Activated CD4-positive, alpha-beta T cell treated with anti-CD3 and anti-CD28 coated beads for 48 hours (primary cell): ENCODE data around the gene PDLIM5.
"Not testable (repeated sequence)": the region's sequence is repeated elsewhere in the genome, so short reads cannot be mapped to it uniquely, and the experiment has no call there.

ENCODE experiments used
- DNase-seq: peaks from one replicate; pipeline ENCODE4 v3.0.0-alpha.2; 2020

PDLIM5 gene

DNA sequence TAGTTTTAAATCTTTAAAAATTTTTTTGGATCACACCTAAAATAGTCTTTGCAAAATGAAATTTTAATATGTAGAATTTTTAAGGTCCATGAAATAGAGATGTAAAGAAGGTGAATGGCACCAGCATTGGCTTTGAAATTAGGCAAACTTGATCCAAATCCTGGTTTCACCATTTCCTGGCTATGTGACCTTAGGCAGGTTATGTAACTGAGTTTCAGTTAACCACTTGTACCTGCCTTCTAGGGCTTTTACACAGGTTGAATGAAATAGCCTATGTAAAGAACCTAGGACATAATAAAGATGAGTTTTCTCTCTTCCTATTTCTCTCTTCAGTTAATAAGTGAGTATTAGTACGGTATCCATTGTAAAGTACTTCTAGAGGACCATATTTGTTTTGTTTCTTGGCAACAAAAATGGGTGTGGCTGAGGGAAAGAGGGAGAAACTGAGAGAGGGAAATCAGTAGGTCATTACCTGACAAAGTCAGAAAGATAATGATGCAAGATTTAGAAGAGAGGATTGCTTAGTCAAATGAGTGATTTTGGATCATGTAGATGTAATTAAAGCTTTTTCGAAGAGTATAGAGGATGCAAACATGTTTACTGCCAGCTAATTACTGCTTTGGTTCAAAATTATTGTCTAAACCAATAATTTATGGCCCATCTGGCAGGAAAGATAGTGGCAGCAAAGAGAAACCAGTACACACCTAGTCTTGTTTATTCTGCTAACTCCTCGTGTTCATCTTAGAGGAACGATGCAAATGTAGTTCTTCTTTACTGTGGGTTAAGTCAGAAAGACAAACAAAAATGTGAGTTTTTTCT is 81.9 kb downstream of the PDLIM5 start:
- DNase-seq = no peak

DNA sequence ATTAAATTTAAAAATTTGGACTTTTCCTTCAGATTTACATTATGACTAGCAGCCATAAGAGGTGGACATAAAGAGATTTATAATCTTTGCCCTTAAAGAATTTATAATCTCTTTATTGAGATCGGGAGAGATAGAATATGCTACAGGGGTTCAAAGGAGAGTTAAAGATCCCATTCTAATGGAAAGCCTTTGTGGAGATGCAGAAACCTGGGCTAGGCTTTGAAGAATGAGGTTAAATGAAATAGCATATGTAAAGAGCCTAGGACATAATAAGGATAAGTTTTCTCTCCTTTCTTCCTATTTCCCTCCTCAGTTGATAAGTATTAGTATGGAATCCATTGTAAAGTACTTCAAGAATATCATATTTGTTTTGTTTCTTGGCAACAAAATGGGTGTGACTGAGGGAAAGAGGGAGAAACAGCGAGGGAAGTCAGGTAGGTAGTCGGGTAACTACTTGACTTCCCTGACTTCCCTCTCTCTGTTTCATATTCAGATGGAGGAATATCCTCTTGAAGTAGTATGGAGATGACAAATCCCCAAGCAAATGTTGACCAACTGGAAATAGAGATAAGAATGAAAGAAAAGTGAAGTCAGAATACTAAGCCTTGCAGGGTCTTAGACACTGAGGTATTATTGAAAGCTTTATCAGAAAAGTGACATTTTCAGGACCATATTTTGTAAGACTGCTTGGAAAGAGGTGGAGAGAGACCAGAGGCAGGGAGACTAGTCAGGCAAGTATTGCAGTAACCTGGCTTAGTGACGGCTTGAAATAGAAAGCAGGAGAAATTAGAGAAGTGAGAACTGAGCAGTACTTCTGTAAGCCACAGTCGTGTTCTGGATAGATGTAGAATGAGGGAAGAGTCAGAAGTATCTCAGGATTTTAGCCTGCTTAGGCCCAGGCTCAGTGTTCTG is 82.9 kb downstream of the PDLIM5 start:
- no peak for DNase-seq

DNA sequence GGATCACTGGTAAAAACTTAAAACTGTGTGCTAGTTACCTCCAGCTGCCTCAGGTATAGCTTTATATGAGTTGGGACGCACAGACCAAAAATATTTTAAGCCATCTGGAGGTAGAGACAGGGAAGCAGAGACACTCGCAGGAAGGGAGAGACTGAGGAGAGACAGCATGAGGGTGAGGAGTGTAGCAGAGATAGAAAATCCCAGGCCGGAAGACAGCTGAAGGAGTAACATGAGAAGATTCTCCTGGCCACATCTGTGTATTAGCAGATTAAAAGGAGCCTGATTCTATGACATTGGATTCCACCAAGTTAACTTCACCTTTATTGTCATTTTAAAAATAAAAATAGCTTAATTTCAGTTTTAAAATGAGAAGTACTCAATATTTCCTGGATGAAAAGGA is 84.3 kb downstream of the PDLIM5 start:
- no peak for DNase-seq

DNA sequence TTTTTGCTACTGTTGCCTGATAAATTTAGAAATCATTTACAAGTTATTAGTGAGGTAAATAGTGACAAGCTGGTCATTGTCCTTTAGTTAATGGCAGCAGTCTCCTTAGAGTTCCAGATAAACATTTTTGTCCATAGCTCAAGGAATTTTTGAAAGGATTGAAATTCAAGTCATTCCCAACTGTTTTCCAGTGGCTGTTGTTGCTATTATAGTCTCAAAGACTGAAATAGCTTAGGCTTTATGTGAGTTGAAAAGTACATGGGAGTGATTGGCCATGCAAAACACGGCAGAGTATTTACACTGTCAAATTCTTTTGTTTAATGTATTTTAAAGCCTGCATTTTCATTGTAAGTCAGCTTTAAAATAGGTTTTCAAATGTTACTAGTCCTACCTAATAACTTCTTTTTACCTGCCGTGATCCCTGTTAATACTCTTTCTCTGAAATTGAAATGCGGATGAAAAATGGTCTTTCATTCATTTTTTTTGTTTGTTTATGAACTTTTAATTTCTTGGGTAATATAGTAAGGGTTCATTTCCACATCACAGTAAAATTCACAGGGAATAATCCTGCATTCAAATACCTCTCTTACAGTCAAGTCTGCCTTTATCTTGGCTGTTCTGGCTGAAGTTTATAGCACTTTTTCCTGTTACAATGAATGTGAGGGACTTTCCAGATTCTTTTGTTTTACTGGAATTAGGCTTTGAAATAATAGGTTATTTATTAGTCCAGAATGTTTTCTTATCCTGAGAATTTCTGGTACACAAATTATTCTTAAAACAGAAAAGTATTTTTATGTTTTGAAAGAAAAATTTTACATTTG is 85.1 kb downstream of the PDLIM5 start:
- no peak for DNase-seq

DNA sequence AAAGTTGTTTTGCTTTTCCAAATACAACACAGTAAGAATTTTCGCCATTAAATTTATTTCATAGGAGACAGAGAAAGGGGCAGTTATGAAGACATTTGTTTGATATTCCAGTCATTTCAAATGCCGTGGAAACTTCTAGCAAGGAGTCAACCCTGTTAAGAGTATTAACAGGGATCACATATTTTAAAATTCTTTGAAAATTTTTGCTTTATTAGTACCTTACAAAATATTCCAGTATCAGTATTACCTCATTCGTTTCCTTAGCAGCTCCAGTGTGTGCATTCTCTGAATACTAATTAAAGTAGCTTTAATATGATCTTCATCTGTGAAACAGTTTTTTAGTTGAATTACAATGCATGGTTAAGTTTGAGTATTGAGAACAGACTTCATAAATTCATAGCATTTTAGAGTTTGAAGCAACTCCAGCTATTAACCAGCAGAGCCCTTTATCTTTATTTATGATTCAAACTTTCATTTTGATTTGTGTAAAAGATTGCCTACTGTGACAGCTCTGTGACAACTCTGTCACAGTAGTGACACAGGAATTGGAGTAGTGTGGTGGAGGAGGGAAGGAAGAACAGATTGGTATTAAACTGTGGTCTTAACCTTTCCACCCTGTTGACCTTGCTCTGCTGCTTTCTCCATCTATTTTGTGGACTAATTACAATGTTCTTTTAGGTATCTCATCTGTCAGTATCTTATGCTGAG is 86.3 kb downstream of the PDLIM5 start:
- DNase-seq = no peak

DNA sequence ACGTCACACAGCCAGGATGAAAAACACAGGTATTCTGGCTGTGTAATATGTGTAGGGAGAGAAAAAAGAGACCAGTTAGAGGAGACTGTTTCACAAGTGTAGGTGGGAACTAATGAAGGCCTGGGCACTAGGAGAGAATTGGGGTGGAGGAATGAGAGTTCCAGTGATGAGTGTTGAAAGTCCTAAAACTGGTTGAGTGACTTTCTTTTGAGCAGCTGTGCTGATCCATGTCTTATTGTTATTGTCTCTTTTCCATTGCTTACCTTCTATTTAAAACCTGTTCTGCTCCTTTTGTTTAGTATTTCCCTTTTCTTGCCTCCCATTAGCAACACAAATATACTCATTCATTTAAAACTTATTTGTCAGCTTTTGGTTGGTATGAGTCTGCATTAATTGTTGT is 88.7 kb downstream of the PDLIM5 start:
- DNase-seq = no peak

DNA sequence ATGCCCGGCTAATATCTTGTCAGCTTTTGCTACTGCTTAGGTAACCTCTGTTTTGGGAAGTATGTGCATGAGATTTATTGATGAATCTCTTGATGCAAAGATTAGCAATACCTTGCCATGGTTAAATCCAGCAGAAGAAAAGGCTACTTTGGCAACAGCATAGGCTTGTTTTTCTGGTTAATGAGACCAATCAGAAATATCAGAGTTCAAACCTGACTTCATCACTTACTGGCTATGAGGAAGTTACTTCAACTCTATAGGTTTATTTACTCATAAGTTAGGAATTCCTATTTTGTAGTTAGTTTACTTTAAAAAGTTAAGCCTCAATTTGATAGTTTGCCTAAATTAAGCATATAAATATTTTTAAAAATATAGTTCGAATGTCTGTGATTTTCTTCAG is 93.1 kb downstream of the PDLIM5 start:
- DNase-seq = no peak

DNA sequence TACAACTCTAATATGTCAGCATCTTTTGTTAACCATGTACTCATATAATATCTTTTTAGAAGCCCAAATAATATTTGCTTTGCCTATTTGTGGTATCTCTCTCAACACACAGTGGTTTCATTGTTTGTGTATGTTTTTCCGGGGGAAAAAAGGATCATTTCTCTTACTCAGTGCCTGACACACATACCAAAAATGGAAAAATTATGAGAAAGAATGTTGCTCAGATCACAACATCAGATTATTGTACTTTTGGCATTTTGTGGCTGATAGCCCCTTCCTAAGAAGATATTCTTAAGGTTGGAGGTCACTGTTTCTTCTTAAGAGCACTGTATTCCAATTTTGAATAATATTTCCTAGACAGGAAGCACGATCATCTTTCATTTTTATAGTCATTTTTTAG is 93.6 kb downstream of the PDLIM5 start:
- no peak for DNase-seq

DNA sequence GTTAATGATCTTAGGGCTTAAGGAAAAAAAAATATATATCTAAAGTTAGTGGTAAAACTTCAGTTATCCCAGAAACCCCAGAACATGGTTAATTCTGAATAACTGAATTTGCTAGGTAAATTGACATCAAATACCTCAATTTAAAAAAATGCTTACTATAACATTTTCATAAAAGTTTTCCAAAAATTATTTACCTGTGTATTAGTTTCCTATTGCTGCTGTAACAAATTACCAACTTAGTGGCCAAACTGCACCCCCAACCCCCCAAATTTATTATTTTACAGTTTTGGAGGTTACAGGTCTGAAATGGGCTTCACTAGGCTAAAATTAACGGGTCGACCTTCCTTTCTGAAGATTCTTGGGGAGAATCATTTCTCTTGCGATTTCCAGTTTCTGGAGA is 95.2 kb downstream of the PDLIM5 start:
- no peak for DNase-seq

DNA sequence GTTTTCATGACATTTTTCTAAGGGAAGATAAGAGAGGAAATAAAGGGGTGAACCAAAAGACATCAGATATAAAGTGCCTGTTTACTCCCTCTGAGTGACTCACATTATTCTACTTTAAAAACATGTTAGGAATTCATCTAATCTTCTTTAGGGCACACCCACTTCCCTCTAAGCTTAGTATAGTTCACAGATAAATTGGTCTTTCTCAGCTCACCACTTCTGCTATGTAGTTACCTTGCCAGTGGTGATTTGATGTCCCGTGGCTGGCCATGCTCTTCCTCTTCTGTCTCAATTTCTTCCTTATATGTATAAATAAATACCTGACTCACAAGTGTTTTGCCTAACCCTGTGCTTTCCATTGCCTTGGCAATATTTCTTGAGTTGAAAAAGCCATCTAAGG is 96.8 kb downstream of the PDLIM5 start:
- DNase-seq = no peak

DNA sequence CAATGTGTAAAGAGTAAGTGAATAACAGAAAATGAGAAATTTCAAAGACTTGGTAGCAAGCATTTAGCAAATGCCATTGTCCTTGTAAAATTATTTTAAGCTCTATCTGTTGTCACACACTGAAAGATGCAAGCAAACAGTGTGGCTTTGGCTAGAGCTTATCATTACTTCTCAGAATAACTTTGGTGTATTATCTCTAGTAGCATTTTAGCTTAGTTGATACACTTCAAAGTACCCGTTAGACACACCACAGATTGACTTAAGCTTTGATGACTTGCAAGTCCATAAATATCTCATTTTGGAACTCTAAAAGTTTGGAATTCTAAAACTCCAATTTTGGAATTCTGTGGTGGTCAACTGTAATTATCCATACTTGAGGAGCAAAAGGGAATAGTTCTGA is 98.6 kb downstream of the PDLIM5 start:
- no peak for DNase-seq

DNA sequence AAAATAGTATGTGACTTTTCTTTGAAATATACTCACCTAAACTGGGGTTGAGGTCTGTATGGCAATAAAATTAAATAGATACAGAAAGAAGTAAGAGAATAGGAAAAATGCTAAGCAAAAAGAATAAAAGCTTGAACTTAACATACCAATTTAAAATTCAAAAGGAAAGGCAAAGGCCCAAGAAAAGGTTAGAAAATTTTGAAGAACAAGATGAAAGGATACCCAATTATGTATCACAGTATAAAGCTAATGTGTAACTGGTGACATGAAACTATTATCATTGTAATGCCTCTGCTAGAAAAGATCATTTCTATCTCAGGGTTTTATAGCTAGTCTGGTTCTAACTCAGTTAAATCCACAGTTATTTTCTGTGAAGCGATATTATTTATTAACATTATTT is 99.1 kb downstream of the PDLIM5 start:
- no peak for DNase-seq

DNA sequence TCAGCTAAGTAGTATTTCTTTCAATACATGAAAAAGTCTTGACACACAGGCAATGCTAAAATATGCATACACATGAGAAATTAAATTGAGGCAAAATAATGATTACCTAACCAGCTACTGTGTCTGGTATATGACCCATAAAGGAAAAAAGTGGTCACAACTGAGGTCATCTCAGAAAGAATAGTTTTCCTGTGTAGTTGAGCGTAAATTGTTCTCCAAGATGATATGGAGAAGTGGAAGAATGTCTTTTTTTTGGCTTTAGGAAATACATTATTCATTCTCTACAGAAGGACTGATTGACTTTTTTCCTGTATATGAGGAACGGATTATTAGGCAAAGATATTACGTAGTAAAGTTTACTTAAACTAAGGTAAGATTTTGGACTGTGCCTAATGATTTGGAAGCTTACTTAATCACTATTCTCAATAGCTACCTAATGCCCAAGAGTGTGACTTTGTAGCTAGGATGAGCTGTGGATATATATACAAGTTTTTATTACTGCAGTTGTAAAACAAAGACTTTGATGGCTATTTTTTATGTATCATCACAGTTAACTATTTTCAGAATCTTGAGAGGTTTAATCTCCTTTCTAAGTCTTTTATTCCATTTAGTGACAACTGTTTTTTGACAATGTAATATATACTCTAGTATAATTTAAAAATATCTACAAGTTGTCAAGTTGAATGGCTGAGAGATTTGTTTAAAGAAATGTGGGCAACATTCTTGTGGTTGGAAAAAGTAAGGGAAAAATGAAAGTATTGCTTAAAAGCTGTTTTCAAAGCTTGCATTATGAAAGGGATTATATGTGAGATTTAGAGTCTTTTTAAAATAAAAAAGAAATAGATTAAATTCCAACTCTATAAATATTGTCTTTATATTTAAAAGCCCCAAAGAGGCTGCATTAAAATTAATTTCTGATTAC is 100.2 kb downstream of the PDLIM5 start:
- DNase-seq = no peak

DNA sequence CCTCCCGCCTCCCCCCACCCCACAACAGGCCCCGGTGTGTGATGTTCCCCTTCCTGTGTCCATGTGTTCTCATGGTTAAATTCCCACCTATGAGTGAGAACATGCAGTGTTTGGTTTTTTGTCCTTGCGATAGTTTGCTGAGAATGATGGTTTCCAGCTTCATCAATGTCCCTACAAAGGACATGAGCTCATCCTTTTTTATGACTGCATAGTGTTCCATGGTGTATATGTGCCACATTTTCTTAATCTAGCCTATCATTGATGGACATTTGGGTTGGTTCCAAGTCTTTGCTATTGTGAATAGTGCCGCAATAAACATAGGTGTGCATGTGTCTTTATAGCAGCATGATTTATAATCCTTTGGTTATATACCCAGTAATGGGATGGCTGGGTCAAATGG is 104.3 kb downstream of the PDLIM5 start:
- DNase-seq = not testable (repeated sequence)

DNA sequence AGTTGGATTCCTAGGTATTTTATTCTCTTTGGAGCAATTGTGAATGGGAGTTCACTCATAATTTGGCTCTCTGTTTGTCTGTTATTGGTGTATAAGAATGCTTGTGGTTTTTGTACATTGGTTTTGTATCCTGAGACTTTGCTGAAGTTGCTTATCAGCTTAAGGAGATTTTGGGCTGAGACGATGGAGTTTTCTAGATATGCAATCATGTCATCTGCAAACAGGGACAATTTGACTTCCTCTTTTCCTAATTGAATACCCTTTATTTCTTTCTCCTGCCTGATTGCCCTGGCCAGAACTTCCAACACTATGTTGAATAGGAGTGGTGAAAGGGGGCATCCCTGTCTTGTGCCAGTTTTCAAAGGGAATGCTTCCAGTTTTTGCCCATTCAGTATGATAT is 105.9 kb downstream of the PDLIM5 start:
- not testable (repeated sequence) for DNase-seq

DNA sequence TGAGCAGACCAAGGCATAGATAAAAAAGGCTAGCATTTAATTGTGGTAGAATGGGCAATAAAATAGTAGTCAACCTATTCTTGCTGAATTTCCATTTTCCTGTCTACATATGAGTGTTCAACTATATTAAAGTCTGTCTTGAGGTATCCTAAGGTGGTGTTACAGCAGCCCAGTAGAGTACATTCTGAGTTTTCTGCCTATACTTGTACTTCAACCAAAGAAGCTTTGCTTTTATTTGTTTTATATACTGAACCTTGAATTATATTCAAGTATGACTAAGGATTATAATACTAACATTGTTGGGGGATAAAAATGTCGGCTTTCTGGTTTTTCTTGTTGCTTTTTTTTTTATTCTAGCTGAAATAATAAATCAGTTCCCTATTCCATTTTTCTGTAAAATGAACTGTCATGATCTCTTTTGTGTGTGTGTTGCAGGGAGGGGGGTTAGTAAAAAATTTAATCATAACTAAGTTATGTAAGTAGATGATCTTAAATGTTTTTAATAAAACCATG is 106.7 kb downstream of the PDLIM5 start:
- no peak for DNase-seq

DNA sequence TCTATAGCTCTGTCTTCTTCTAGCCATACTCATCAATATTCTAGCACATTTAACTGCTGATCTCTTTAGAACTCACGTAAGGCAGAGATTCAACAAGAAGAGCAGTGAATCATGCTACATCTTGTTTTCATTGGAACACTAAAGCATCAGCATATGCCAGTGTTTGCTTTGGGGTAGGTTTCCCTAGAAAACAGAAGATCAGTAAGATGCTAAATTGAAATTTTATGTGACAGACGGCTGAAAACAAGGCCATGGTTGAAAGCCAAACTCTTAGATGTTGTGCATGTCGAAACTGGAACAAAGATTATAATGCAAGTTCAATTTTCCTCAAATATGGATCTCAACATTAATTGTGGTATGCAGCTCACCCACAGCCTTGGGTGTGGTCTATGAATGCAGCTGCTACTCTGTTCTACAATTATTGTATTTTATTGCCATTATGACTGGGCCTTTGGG is 107.6 kb downstream of the PDLIM5 start:
- DNase-seq = no peak

DNA sequence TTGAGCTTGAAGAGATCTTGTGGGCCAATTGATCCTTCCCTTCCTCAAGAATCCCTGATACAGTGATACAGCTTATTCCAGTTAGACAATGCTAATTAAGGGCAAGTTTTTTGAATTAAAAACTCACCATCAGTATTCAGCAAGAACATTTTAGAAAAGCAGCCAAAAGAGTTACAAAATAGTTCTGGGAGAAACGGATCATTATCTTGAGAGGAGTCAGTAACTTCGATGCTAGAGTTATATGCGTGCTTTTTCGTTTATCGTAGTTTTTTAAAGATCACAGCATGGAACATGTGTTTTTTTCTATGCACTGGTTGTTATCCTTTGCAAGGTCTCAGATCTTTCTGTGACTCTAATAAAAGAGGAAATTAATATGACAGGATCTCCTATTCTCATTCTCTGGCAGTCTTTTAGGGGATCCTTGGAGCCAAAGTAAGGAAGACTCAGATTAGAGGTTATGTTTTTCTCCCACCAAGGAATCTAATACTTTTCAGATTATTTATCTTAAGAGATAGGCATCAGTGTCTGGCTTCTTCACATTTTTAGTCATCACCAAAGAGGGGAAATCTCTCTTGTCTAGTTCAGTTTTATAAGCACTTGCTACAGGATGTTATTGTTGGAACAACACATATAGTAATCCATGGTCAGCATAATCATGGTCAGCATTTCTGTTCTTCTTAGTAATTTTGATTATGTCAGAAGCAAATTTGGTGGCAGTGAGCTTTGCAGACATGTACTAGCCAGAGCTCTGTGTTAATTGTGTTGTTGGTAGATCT is 109.7 kb downstream of the PDLIM5 start:
- no peak for DNase-seq

DNA sequence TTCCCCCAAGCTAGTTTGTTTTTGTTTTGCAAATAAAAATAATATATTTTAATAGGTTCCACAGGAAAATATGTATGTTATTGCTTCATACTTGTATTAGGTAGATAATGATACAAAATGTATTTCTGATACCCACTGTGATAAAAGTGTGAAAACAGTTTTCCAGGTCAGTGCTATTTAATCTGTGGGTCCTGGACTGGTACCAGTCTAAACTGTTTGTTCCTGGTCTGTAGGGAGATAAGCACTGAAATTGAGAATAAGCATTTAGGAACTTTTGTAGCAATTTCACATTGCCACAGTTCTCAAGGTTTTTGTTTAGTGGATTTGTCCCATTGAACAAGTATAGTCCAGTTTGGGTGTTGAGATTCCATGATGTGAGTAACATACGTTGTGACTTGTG is 110.5 kb downstream of the PDLIM5 start:
- DNase-seq = no peak

DNA sequence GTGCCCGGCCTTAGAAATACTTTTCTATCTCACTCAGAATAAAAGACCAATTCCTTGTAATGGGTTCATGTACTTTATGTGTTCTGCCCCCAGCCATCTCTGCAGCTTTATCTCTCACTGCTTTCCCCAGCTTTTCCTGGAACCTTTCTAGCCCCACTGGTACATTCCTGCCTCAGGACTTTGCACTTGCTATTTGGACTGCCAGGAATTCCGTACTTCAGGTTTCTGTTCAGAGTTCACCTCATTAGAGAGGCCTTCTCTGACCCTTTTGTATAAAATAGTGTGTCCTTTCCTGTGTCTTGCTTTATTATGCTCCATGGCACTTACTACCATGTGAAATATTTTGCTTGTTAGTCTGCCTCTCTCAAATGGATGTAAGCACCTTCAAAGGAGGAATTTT is 112.5 kb downstream of the PDLIM5 start:
- DNase-seq = no peak
